Mesendoderm (in vitro differentiated cells): ENCODE results near the gene SCUBE3.

ENCODE experiments used
- DNase-seq: peaks from one replicate; pipeline ENCODE4 v3.0.0; 2013
- H2AK5ac ChIP-seq: 2 replicates; pipeline ENCODE4 v1.6.1; 2013; ENCODE audit warnings: low read length, inconsistent platforms
- H2BK120ac ChIP-seq: 2 replicates; pipeline ENCODE4 v1.6.1; 2013; ENCODE audit warnings: low read depth, mild to moderate bottlenecking, low read length, moderate library complexity, mixed read lengths
- H2BK15ac ChIP-seq: replicated peaks from 2 replicates; pipeline ENCODE4 v1.6.1; 2013; ENCODE audit warnings: low read depth, mild to moderate bottlenecking, moderate library complexity
- H2BK5ac ChIP-seq: 2 replicates; pipeline ENCODE4 v1.6.1; 2013; ENCODE audit warnings: low read length, inconsistent platforms
- H3K18ac ChIP-seq: 2 replicates; pipeline ENCODE4 v1.6.1; 2013; ENCODE audit warnings: mild to moderate bottlenecking, low read length, mixed read lengths
- H3K23ac ChIP-seq: one replicate; pipeline ENCODE4 v1.6.1; 2013; ENCODE audit warnings: low read length
- H3K27ac ChIP-seq: 2 replicates; pipeline ENCODE4 v1.5.1; 2013; ENCODE audit warnings: low read depth, mild to moderate bottlenecking, inconsistent platforms, low read length, moderate library complexity
- H3K27me3 ChIP-seq: 2 replicates; pipeline ENCODE4 v1.6.1; 2013; ENCODE audit warnings: low read length, control low read depth, mild to moderate bottlenecking, inconsistent platforms; ENCODE audit not compliant: insufficient read depth, poor library complexity
- H3K36me3 ChIP-seq: 2 replicates; pipeline ENCODE4 v1.6.1; 2013; ENCODE audit warnings: low read length, inconsistent platforms; ENCODE audit not compliant: control insufficient read depth, insufficient read depth
- H3K4ac ChIP-seq: one replicate; pipeline ENCODE4 v1.6.1; 2013; ENCODE audit warnings: low read depth, mild to moderate bottlenecking, low read length, moderate library complexity
- H3K4me1 ChIP-seq: 2 replicates; pipeline ENCODE4 v1.6.1; 2013; ENCODE audit warnings: low read depth, low read length, inconsistent platforms; ENCODE audit not compliant: control insufficient read depth
- H3K4me2 ChIP-seq: 2 replicates; pipeline ENCODE4 v1.6.1; 2013; ENCODE audit warnings: low read length
- H3K4me3 ChIP-seq: 2 replicates; pipeline ENCODE4 v1.5.1; 2013; ENCODE audit warnings: mild to moderate bottlenecking, low read length
- H3K56ac ChIP-seq: one replicate; pipeline ENCODE4 v1.6.1; 2013; ENCODE audit warnings: low read length
- H3K79me1 ChIP-seq: 2 replicates; pipeline ENCODE4 v1.6.1; 2013; ENCODE audit warnings: low read length, inconsistent platforms
- H3K79me2 ChIP-seq: 2 replicates; pipeline ENCODE4 v1.6.1; 2013; ENCODE audit warnings: mild to moderate bottlenecking, low read length; ENCODE audit not compliant: control insufficient read depth, insufficient read depth
- H3K9ac ChIP-seq: 2 replicates; pipeline ENCODE4 v1.6.1; 2013; ENCODE audit warnings: low read length, inconsistent platforms
- H4K5ac ChIP-seq: one replicate; pipeline ENCODE4 v1.6.1; 2013; ENCODE audit warnings: low read length
- H4K8ac ChIP-seq: one replicate; pipeline ENCODE4 v1.6.1; 2013; ENCODE audit warnings: low read depth, mild to moderate bottlenecking, control low read depth, low read length, moderate library complexity
- WGBS: extraction: QIAGEN DNeasy Blood & Tissue Kit; methylation state at CpG from one replicate; pipeline ENCODE4 v1.1.7; 2013; ENCODE audit warnings: low lambda C conversion rate, missing lambda C conversion rate; ENCODE audit not compliant: insufficient coverage; ENCODE audit errors: extremely low coverage; 5-methylcytosine and 5-hydroxymethylcytosine counted together

Gene SCUBE3

GRCh38 chr6:35267897-35268296 lies 54.1 kb downstream of the SCUBE3 start:
- Histone ChIP-seq H3K27ac (no peak overlapping the region), H3K4me2 (no peak overlapping the region), H3K4me3 (no peak overlapping the region), H4K8ac (no peak overlapping the region), H3K23ac (no peak overlapping the region), H3K18ac (no peak overlapping the region), H2BK15ac (no peak overlapping the region), H3K27me3 (no peaks in the 10 kb centered on the region), H3K4me1 (peaks cover 3% of the 10 kb centered on the region), H3K9ac (no peak overlapping the region), H2AK5ac (no peak overlapping the region), H2BK120ac (no peak overlapping the region), H3K56ac (no peak overlapping the region), H3K79me2 (no peaks in the 10 kb centered on the region), H3K79me1 (no peaks in the 10 kb centered on the region), H2BK5ac (no peak overlapping the region), H3K36me3 (no peaks in the 10 kb centered on the region), H4K5ac (no peak overlapping the region), H3K4ac (no peak overlapping the region)
- WGBS = no CpG with 5 or more reads among the region's 2 CpGs
- peak; percentile 19 for DNase-seq

DNA sequence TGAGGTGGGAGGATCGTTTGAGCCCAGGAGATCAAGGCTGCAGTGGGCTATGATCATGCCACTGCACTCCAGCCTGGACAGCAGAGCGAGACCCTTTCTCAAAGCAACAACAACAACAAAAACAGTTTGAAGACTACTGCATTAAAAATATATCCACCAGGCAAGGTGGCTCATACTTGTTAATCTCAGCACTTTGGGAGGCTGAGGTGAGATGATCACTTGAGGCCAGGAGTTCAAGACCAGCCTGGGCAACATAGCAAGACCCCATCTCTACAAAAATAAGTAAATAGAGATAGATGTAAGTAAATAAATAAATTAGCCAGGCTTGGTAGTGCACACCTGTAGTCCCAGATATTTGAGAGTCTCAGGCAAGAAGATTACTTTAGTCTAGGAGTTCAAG lies 58.2 kb downstream of the SCUBE3 start:
- Histone ChIP-seq H3K23ac (no peak overlapping the region), H3K27ac (no peak overlapping the region), H2BK15ac (no peak overlapping the region), H3K4me1 (peaks cover 3% of the 10 kb centered on the region), H3K4me3 (no peak overlapping the region), H3K18ac (no peak overlapping the region), H2BK5ac (no peak overlapping the region), H2AK5ac (no peak overlapping the region), H3K9ac (no peak overlapping the region), H2BK120ac (no peak overlapping the region), H3K4ac (no peak overlapping the region), H3K56ac (no peak overlapping the region), H4K8ac (no peak overlapping the region), H4K5ac (no peak overlapping the region), H3K79me2 (no peaks in the 10 kb centered on the region), H3K36me3 (no peaks in the 10 kb centered on the region), H3K27me3 (no peaks in the 10 kb centered on the region), H3K79me1 (no peaks in the 10 kb centered on the region), H3K4me2 (no peak overlapping the region)
- DNase-seq = no peak
- no CpG with 5 or more reads among the region's 2 CpGs for WGBS

DNA sequence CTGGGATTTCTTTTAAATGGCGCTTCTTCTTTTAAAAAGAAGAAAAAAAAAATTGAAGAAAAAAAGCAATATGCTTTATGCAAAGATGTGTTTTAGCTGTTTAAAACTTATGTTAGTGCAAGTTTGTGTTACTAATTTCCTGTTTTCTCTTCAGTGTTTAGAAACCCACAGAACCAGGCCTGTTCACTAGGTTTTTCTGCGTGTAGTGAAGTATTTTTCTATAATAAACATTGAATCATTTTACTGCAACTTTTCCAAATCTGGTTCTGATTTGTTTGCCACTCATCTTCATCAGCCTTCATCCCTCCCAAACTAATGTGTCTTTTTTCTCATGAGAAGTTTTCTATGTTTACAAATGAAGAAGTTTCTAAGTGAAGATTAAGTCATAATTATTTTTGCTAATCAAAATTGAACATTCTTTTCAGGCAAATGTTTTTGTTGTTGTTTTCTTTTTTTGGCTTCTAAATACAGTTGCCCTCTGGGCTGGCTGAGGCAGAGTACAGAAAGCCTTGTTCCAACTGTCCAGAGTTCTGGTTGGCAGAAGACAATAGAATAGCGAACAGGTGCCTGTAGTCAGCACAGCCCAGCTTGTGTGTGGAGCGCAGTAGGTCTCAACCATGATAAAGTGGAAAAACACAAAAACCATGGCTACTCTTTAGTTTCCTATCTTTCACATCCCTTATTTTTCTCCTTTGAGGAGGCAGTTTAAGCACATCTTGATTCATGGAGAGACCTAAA lies 60.2 kb downstream of the SCUBE3 start:
- no peaks in the 10 kb centered on the region for H3K27me3 ChIP-seq
- H3K79me1 ChIP-seq = no peaks in the 10 kb centered on the region
- H3K36me3 ChIP-seq = no peaks in the 10 kb centered on the region
- H3K4ac ChIP-seq = no peak overlapping the region
- H3K56ac ChIP-seq = no peak overlapping the region
- no CpG with 5 or more reads among the region's 4 CpGs for WGBS
- H3K27ac ChIP-seq = no peak overlapping the region
- no peak overlapping the region for H3K18ac ChIP-seq
- no peak for DNase-seq
- no peaks in the 10 kb centered on the region for H3K4me1 ChIP-seq
- no peak overlapping the region for H3K4me3 ChIP-seq
- H4K8ac ChIP-seq = no peak overlapping the region
- no peaks in the 10 kb centered on the region for H3K79me2 ChIP-seq
- H3K4me2 ChIP-seq = no peak overlapping the region
- H2BK120ac ChIP-seq = no peak overlapping the region
- no peak overlapping the region for H4K5ac ChIP-seq
- no peak overlapping the region for H2BK15ac ChIP-seq
- no peak overlapping the region for H2BK5ac ChIP-seq
- no peak overlapping the region for H3K9ac ChIP-seq
- H3K23ac ChIP-seq = no peak overlapping the region
- no peak overlapping the region for H2AK5ac ChIP-seq

GRCh38 chr6:35275744-35276260 lies 62.0 kb downstream of the SCUBE3 start:
- Histone ChIP-seq H3K4me2 (no peak overlapping the region), H4K5ac (no peak overlapping the region), H2BK15ac (no peak overlapping the region), H2BK120ac (no peak overlapping the region), H2AK5ac (no peak overlapping the region), H3K79me1 (no peaks in the 10 kb centered on the region), H3K56ac (no peak overlapping the region), H3K27ac (no peak overlapping the region), H2BK5ac (no peak overlapping the region), H3K27me3 (no peaks in the 10 kb centered on the region), H3K18ac (no peak overlapping the region), H3K4me3 (no peak overlapping the region), H4K8ac (no peak overlapping the region), H3K4me1 (no peaks in the 10 kb centered on the region), H3K36me3 (no peaks in the 10 kb centered on the region), H3K23ac (no peak overlapping the region), H3K9ac (no peak overlapping the region), H3K4ac (no peak overlapping the region), H3K79me2 (no peaks in the 10 kb centered on the region)
- no peak for DNase-seq
- WGBS = no CpG with 5 or more reads among the region's 4 CpGs

- Histone ChIP-seq H3K79me1 (no peaks in the 10 kb centered on the region), H2BK15ac (no peak overlapping the region), H3K4me1 (no peaks in the 10 kb centered on the region), H3K27ac (no peak overlapping the region), H4K5ac (no peak overlapping the region), H2BK120ac (no peak overlapping the region), H3K36me3 (peaks cover 1% of the 10 kb centered on the region), H4K8ac (no peak overlapping the region), H2BK5ac (no peak overlapping the region), H3K23ac (peak overlapping the region; percentile 45), H3K56ac (peak overlapping the region; percentile 25), H3K4me2 (no peak overlapping the region), H2AK5ac (no peak overlapping the region), H3K27me3 (no peaks in the 10 kb centered on the region), H3K79me2 (no peaks in the 10 kb centered on the region), H3K18ac (no peak overlapping the region), H3K9ac (no peak overlapping the region), H3K4me3 (no peak overlapping the region), H3K4ac (no peak overlapping the region)
- no peak for DNase-seq
- no CpG with 5 or more reads among the region's 3 CpGs for WGBS
Observed at GRCh38 chr6:35278708-35279107, 65.0 kb downstream of the SCUBE3 start.

DNA sequence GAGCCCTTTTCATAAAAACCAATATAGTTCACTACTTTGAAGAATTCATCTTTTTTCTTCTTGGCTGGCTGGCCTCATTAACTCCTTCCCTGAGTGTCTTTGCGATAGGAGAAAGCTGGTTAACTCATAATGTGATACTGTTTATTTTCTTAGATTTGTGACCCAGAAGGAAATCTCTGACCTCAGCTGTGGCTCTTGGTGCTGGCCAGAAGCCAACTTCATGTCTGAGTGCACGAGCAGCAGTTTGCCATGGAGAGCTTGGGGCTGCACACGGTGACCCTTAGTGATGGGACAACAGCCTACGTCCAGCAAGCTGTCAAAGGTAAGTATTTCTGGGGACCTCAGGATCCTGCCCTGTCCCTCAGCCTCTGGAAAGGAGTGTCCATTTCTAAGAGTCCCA lies 67.1 kb downstream of the SCUBE3 start:
- no CpG with 5 or more reads among the region's 4 CpGs for WGBS
- no peaks in the 10 kb centered on the region for H3K27me3 ChIP-seq
- no peaks in the 10 kb centered on the region for H3K4me1 ChIP-seq
- DNase-seq = no peak
- no peak overlapping the region for H2AK5ac ChIP-seq
- H2BK5ac ChIP-seq = no peak overlapping the region
- no peak overlapping the region for H3K23ac ChIP-seq
- H3K56ac ChIP-seq = no peak overlapping the region
- H3K27ac ChIP-seq = no peak overlapping the region
- no peak overlapping the region for H3K9ac ChIP-seq
- H3K4ac ChIP-seq = no peak overlapping the region
- no peak overlapping the region for H4K5ac ChIP-seq
- no peak overlapping the region for H4K8ac ChIP-seq
- H3K36me3 ChIP-seq = peaks cover 1% of the 10 kb centered on the region
- H2BK15ac ChIP-seq = no peak overlapping the region
- H3K18ac ChIP-seq = no peak overlapping the region
- H3K79me2 ChIP-seq = no peaks in the 10 kb centered on the region
- H3K79me1 ChIP-seq = no peaks in the 10 kb centered on the region
- H3K4me3 ChIP-seq = no peak overlapping the region
- H3K4me2 ChIP-seq = no peak overlapping the region
- H2BK120ac ChIP-seq = no peak overlapping the region
